Measurements from ENCODE around the gene POMGNT1.
A peak's percentile ranks its signal among the peaks of the same experiment; 100 is the strongest.
"Not testable (repeated sequence)": the region's sequence is repeated elsewhere in the genome, so short reads cannot be mapped to it uniquely, and the experiment has no call there.

The POMGNT1 gene

DNA sequence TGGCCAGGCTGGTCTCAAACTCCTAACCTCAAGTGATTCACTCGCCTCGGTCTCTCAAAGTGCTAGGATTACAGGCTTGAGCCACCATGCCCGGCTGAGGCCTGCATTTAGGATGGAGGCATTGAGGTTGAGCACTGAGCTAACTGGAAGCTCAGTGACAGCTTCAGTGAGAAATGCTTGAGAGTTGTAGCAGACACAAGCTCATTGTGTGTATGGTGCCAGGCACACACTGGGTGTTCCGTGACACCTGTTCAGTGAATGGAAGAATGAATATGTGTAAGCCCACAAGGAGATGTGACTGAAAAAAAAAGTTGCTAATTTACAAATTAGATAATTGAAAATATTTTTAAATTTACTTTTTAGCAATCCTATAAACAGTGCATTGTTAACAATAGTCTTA, 26.7 kb upstream of the POMGNT1 start:
- no peak overlapping the region for H3K27ac ChIP-seq (ENCODE audit: poor library complexity, severe bottlenecking)
- ATAC-seq (ENCODE audit: low read depth) (no peak), DNase-seq (ENCODE audit: low spot score) (no peak)
- TF ChIP-seq, protein P1, sequence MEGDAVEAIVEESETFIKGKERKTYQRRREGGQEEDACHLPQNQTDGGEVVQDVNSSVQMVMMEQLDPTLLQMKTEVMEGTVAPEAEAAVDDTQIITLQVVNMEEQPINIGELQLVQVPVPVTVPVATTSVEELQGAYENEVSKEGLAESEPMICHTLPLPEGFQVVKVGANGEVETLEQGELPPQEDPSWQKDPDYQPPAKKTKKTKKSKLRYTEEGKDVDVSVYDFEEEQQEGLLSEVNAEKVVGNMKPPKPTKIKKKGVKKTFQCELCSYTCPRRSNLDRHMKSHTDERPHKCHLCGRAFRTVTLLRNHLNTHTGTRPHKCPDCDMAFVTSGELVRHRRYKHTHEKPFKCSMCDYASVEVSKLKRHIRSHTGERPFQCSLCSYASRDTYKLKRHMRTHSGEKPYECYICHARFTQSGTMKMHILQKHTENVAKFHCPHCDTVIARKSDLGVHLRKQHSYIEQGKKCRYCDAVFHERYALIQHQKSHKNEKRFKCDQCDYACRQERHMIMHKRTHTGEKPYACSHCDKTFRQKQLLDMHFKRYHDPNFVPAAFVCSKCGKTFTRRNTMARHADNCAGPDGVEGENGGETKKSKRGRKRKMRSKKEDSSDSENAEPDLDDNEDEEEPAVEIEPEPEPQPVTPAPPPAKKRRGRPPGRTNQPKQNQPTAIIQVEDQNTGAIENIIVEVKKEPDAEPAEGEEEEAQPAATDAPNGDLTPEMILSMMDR (IDR thresholded peaks at IDR 0.05; ENCODE audit: poor library complexity, severe bottlenecking) = no peak
- no peaks in the 10 kb centered on the region for H3K9me3 ChIP-seq (ENCODE audit: severe bottlenecking)
- H3K4me1 ChIP-seq (ENCODE audit: insufficient read depth, poor library complexity, severe bottlenecking) = no peaks in the 10 kb centered on the region
- H3K27me3 ChIP-seq (ENCODE audit: insufficient read depth, poor library complexity, severe bottlenecking) = no peaks in the 10 kb centered on the region
- H3K36me3 ChIP-seq (ENCODE audit: low read depth) = peaks cover 3% of the 10 kb centered on the region; the same call in 1 of the 2 replicates
- no peak overlapping the region for H3K4me3 ChIP-seq (ENCODE audit: severe bottlenecking)

GRCh38 chr1:46223472-46223943, 25.3 kb upstream of the POMGNT1 start:
- Histone ChIP-seq H3K4me1 (ENCODE audit: insufficient read depth, poor library complexity, severe bottlenecking) (peaks cover 6% of the 10 kb centered on the region), H3K27me3 (ENCODE audit: insufficient read depth, poor library complexity, severe bottlenecking) (no peaks in the 10 kb centered on the region), H3K36me3 (ENCODE audit: low read depth) (peaks cover 9% of the 10 kb centered on the region; the same call in 1 of the 2 replicates), H3K9me3 (ENCODE audit: severe bottlenecking) (no peaks in the 10 kb centered on the region), H3K27ac (ENCODE audit: poor library complexity, severe bottlenecking) (no peak overlapping the region), H3K4me3 (ENCODE audit: severe bottlenecking) (no peak overlapping the region)
- TF ChIP-seq, protein P1 (IDR thresholded peaks at IDR 0.05; ENCODE audit: poor library complexity, severe bottlenecking) = peak; percentile 97
- ATAC-seq (ENCODE audit: low read depth) (peak; percentile 92), DNase-seq (ENCODE audit: low spot score) (peak; percentile 69)

GRCh38 chr1:46223055-46223454, 24.8 kb upstream of the POMGNT1 start:
- not testable (repeated sequence) for H3K27me3 ChIP-seq (ENCODE audit: insufficient read depth, poor library complexity, severe bottlenecking); H3K4me1 ChIP-seq (ENCODE audit: insufficient read depth, poor library complexity, severe bottlenecking); DNase-seq (ENCODE audit: low spot score); H3K4me3 ChIP-seq (ENCODE audit: severe bottlenecking); H3K36me3 ChIP-seq (ENCODE audit: low read depth); ATAC-seq (ENCODE audit: low read depth); H3K9me3 ChIP-seq (ENCODE audit: severe bottlenecking); H3K27ac ChIP-seq (ENCODE audit: poor library complexity, severe bottlenecking)

DNA sequence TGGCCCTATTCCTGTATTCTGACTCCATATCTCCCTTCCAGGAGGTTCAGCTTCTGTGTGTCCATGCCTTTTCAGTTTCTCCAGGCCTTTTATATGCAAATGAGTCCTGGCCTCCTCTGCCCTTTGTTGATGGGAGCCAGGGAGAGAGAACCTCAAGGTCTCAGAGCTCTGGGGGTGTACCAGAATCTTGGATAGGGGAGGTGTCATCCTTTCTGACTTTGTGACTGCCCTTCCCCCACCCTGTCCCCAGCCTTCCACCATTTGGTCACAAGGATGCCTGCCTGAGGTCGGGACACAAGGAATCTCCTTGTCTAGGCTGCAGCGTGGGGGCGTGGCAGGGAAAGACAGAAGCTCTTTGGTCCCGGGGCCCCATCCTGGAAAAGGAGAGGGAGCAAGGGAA, 23.5 kb upstream of the POMGNT1 start:
- Histone ChIP-seq H3K4me3 (ENCODE audit: severe bottlenecking) (no peak overlapping the region), H3K27me3 (ENCODE audit: insufficient read depth, poor library complexity, severe bottlenecking) (no peaks in the 10 kb centered on the region), H3K36me3 (ENCODE audit: low read depth) (peaks cover 9% of the 10 kb centered on the region; the same call in 1 of the 2 replicates), H3K27ac (ENCODE audit: poor library complexity, severe bottlenecking) (no peak overlapping the region), H3K4me1 (ENCODE audit: insufficient read depth, poor library complexity, severe bottlenecking) (peaks cover 12% of the 10 kb centered on the region), H3K9me3 (ENCODE audit: severe bottlenecking) (no peaks in the 10 kb centered on the region)
- TF ChIP-seq, protein P1 (IDR thresholded peaks at IDR 0.05; ENCODE audit: poor library complexity, severe bottlenecking) = no peak
- no peak for DNase-seq (ENCODE audit: low spot score)
- no peak for ATAC-seq (ENCODE audit: low read depth)

GRCh38 chr1:46220808-46221207, 22.6 kb upstream of the POMGNT1 start:
- no peak for DNase-seq (ENCODE audit: low spot score)
- Histone ChIP-seq H3K4me1 (ENCODE audit: insufficient read depth, poor library complexity, severe bottlenecking) (peaks cover 12% of the 10 kb centered on the region), H3K4me3 (ENCODE audit: severe bottlenecking) (no peak overlapping the region), H3K9me3 (ENCODE audit: severe bottlenecking) (no peaks in the 10 kb centered on the region), H3K36me3 (ENCODE audit: low read depth) (peaks cover 9% of the 10 kb centered on the region; the same call in 1 of the 2 replicates), H3K27me3 (ENCODE audit: insufficient read depth, poor library complexity, severe bottlenecking) (no peaks in the 10 kb centered on the region), H3K27ac (ENCODE audit: poor library complexity, severe bottlenecking) (no peak overlapping the region)
- no peak for ATAC-seq (ENCODE audit: low read depth)
- TF ChIP-seq, protein P1 (IDR thresholded peaks at IDR 0.05; ENCODE audit: poor library complexity, severe bottlenecking) = no peak
